Measurements from ENCODE around the gene NSRP1. TPM values are rescaled to one million over a fixed set of nuclear protein-coding genes. Genes with fewer than 3 reads are reported as not detected.

The NSRP1 gene
- polyA plus RNA-seq, 2 donors: 16.6 to 19.1 TPM

DNA sequence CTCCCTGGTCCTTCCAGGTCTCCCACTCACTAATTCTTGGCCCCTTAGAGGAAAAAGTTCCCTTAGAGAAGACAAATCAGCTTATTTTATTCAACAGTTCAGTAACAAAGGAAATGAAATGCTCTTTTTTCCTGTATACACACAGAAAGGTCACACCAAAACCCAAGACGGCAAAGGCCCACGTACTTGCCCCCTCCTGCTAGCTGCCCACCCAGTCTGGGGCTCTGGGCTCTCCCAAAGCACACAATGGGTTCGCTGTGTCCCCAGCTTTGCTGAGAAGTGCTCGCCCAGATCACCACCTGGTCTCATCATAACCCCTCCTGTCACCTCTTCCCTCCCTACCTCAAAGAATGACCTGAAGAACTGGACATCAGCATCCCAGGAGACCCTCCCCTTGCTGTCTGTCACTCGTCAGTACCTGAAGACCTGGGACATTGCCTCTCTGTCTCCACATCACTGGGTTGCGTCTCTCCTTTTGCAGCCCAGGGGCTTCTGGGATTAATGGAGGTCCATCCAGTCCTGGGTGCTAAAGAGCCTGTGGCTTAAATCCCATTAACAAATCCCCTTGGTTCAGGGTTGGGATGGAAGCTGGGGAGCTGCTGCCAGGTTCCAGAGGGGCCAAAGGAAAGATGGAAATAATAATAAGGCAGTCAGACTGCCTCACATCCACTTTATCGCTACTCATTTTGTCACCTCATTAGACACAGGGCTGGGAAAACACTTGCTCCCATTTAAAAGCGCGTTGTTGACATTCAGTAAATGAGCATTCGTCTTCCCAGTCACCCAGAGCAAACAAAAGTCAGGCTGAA, 115.6 kb downstream of the NSRP1 start:
- WGBS, 2 donors: 72 to 77% methylated on average over 10 of the region's 10 CpGs
- Histone ChIP-seq H3K27ac (ENCODE audit: low read depth in 2 of 2, low read length in 1 of 2) (no peak overlapping the region), H3K4me1 (ENCODE audit: control insufficient read depth in 2 of 2, insufficient read depth in 2 of 2, low read length in 1 of 2) (peaks cover 3 to 10% of the 10 kb centered on the region in 2 donors)

DNA sequence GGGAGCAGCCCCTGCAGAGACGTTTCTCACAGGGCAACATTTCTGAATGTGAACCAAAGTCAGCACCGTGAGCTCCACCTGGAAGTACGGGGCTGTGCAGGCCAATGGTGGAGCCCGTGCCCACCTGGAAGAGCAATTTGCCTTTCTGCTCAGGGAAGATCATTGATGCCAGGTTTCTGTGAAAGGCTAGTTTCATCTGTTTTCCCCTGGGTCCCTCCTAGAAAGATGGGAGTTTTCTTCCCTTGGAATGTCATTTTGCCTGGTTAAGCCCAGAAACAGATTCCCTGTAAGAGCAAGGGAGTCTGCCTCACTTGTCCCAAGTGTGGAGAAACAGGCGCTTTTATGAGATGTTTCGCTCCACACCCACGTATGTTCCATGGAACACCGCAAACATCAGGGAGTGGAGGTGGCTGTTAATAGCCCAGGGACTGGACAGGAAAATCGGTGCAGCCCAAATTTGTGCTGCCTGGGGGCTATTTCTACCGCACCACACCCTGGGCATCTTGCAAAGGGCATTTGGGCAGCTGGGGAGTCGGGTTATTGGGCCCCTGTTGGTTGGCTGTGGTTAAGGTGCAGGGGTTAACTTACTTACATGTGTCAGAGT, 116.3 kb downstream of the NSRP1 start:
- Histone ChIP-seq H3K9me3 (ENCODE audit: control insufficient read depth in 2 of 2, insufficient read depth in 1 of 2, low read depth in 1 of 2, low read length in 1 of 2) (no peaks in the 10 kb centered on the region), H3K4me3 (ENCODE audit: low read depth in 1 of 2, low read length in 2 of 2) (no peak overlapping the region), H3K27me3 (ENCODE audit: control insufficient read depth in 1 of 2, insufficient read depth in 2 of 2, low read length in 2 of 2) (peaks cover 0 to 3% of the 10 kb centered on the region in 2 donors), H3K27ac (ENCODE audit: low read depth in 2 of 2, low read length in 1 of 2) (no peak overlapping the region), H3K4me1 (ENCODE audit: control insufficient read depth in 2 of 2, insufficient read depth in 2 of 2, low read length in 1 of 2) (peaks cover 3 to 15% of the 10 kb centered on the region in 2 donors), H3K36me3 (ENCODE audit: control insufficient read depth in 2 of 2, insufficient read depth in 2 of 2, low read length in 1 of 2) (no peaks in the 10 kb centered on the region)
- 60 to 68% methylated on average over 11 of the region's 11 CpGs for WGBS, 2 donors

More for the DNA sequence above, 115.6 kb downstream of the NSRP1 start:
- H3K36me3 ChIP-seq (ENCODE audit: control insufficient read depth in 2 of 2, insufficient read depth in 2 of 2, low read length in 1 of 2): no peaks in the 10 kb centered on the region
- no peak overlapping the region for H3K4me3 ChIP-seq (ENCODE audit: low read depth in 1 of 2, low read length in 2 of 2)
- no peaks in the 10 kb centered on the region for H3K9me3 ChIP-seq (ENCODE audit: control insufficient read depth in 2 of 2, insufficient read depth in 1 of 2, low read depth in 1 of 2, low read length in 1 of 2)
- H3K27me3 ChIP-seq (ENCODE audit: control insufficient read depth in 1 of 2, insufficient read depth in 2 of 2, low read length in 2 of 2): peaks cover 0 to 3% of the 10 kb centered on the region in 2 donors

DNA sequence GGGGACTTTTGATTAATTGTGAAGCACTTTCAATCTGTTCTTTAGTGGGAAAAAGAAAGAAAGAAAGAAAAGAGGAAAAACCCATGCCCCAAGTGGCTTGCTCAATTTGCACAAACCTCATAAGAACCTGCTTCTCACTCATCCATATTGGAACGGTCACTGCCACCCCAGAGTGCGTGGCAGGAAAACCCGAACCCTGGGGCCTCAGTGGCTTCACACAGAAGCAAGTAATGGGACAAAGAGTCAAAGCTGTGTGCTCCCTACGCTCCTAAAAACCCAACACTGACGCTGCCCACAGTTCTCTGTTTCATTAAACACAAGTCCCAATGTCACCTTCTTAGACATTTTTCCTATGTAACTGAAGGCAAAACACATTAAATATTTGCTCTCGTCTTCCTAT, 117.7 kb downstream of the NSRP1 start:
- Histone ChIP-seq H3K27me3 (ENCODE audit: control insufficient read depth in 1 of 2, insufficient read depth in 2 of 2, low read length in 2 of 2) (peaks cover 0 to 9% of the 10 kb centered on the region in 2 donors), H3K36me3 (ENCODE audit: control insufficient read depth in 2 of 2, insufficient read depth in 2 of 2, low read length in 1 of 2) (no peaks in the 10 kb centered on the region), H3K27ac (ENCODE audit: low read depth in 2 of 2, low read length in 1 of 2) (no peak overlapping the region), H3K9me3 (ENCODE audit: control insufficient read depth in 2 of 2, insufficient read depth in 1 of 2, low read depth in 1 of 2, low read length in 1 of 2) (no peaks in the 10 kb centered on the region), H3K4me1 (ENCODE audit: control insufficient read depth in 2 of 2, insufficient read depth in 2 of 2, low read length in 1 of 2) (peaks cover 3 to 15% of the 10 kb centered on the region in 2 donors), H3K4me3 (ENCODE audit: low read depth in 1 of 2, low read length in 2 of 2) (no peak overlapping the region)
- WGBS, 2 donors: 85 to 86% methylated on average over 6 of the region's 6 CpGs

GRCh38 chr17:30234964-30235363, 118.3 kb downstream of the NSRP1 start:
- Histone ChIP-seq H3K4me3 (ENCODE audit: low read depth in 1 of 2, low read length in 2 of 2) (peak overlapping the region; percentile 48 to 60), H3K27ac (ENCODE audit: low read depth in 2 of 2, low read length in 1 of 2) (peak overlapping the region in 1 of 2 donors; percentile 63), H3K27me3 (ENCODE audit: control insufficient read depth in 1 of 2, insufficient read depth in 2 of 2, low read length in 2 of 2) (peaks cover 0 to 9% of the 10 kb centered on the region in 2 donors), H3K9me3 (ENCODE audit: control insufficient read depth in 2 of 2, insufficient read depth in 1 of 2, low read depth in 1 of 2, low read length in 1 of 2) (no peaks in the 10 kb centered on the region), H3K4me1 (ENCODE audit: control insufficient read depth in 2 of 2, insufficient read depth in 2 of 2, low read length in 1 of 2) (peaks cover 3 to 15% of the 10 kb centered on the region in 2 donors), H3K36me3 (ENCODE audit: control insufficient read depth in 2 of 2, insufficient read depth in 2 of 2, low read length in 1 of 2) (no peaks in the 10 kb centered on the region)
- WGBS, 2 donors: 24 to 27% methylated on average over 12 of the region's 12 CpGs

DNA sequence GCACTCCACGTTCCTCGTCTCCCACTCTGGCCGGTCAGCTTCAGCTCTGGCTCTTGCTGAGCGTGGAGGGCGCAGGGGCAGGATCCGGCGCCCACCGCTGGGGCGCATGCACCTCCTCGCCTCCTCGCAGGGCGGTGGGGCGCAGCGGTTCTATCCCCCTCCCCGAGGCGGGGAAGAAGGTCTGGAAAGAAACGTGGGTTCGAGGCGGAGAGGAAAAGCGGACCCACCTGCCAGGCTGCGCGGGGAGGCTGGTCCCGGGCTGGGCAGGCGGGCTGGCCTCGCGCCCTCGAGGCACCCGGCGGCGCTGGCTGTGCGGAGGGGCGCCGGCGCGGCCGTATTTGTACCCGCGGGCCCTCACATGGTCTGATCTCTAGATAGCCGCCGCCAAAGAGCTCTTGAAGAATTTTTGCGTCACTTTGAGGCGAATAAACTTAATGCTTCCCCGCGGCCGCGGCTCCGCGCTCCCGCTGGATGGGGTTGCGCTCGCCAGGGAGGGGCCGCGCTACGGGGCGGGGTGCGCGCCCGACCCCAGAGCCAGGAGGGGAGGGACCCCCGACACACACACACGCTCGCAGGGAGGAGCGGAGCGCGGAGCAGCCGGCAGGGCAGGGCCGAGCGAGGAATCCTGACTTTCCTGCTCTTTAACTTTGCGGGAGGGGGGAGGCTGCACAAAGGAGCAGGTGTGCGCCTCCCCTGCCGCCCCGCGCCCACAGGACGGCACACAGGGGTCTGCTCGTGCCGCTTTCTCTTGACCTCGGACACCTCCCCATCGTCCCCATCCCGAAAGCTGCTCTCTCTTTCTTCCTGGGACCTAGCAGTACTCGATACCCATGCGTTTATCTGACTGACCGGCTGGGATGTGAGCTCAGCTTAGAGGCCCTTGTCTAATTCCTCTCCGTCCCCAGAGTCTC, 119.0 kb downstream of the NSRP1 start, which contains the start of gene SLC6A4:
Gene SLC6A4, minus strand, starts transcription at position 312 of the 911 bp plus-strand sequence. CDS start 13,739 bp downstream, outside the sequence.
- peaks cover 0 to 9% of the 10 kb centered on the region in 2 donors for H3K27me3 ChIP-seq (ENCODE audit: control insufficient read depth in 1 of 2, insufficient read depth in 2 of 2, low read length in 2 of 2)
- H3K4me3 ChIP-seq (ENCODE audit: low read depth in 1 of 2, low read length in 2 of 2): peak within 1 kb of the TSS; percentile 48 to 60
- no peaks in the 10 kb centered on the region for H3K9me3 ChIP-seq (ENCODE audit: control insufficient read depth in 2 of 2, insufficient read depth in 1 of 2, low read depth in 1 of 2, low read length in 1 of 2)
- WGBS, 2 donors: 3 to 6% methylated on average over 62 to 82 of the region's 82 CpGs
- H3K27ac ChIP-seq (ENCODE audit: low read depth in 2 of 2, low read length in 1 of 2): peak within 1 kb of the TSS in 1 of 2 donors; percentile 63
- H3K36me3 ChIP-seq (ENCODE audit: control insufficient read depth in 2 of 2, insufficient read depth in 2 of 2, low read length in 1 of 2): no peaks in the 10 kb centered on the region
- H3K4me1 ChIP-seq (ENCODE audit: control insufficient read depth in 2 of 2, insufficient read depth in 2 of 2, low read length in 1 of 2): peaks cover 3 to 15% of the 10 kb centered on the region in 2 donors

Other genes with a start within 250 kb of the NSRP1 start
- gene SSH2, start 186.6 kb upstream of the NSRP1 start, polyA plus RNA-seq: 10 to 100 TPM in 1 of 2 donors, 1 to 10 TPM in 1; 9.1 to 15.3 TPM
- gene EFCAB5, start 175.2 kb upstream of the NSRP1 start, polyA plus RNA-seq: under 1 TPM; 0.02 to 0.24 TPM
- gene SLC6A4, start 118.9 kb downstream of the NSRP1 start, polyA plus RNA-seq: 1 to 10 TPM in 1 of 2 donors, under 1 TPM in 1; 0.35 to 2.3 TPM
- 10 to 100 TPM in 1 of 2 donors, 1 to 10 TPM in 1; 8.9 to 23.7 TPM for gene BLMH, start 175.1 kb downstream of the NSRP1 start, polyA plus RNA-seq
- gene TMIGD1, start 217.2 kb downstream of the NSRP1 start, polyA plus RNA-seq: not detected